ENCODE measurements around the gene PEX11B.
A peak's percentile ranks its signal among the peaks of the same experiment; 100 is the strongest.
"Not testable (repeated sequence)": the region's sequence is repeated elsewhere in the genome, so short reads cannot be mapped to it uniquely, and the experiment has no call there.

PEX11B gene

DNA sequence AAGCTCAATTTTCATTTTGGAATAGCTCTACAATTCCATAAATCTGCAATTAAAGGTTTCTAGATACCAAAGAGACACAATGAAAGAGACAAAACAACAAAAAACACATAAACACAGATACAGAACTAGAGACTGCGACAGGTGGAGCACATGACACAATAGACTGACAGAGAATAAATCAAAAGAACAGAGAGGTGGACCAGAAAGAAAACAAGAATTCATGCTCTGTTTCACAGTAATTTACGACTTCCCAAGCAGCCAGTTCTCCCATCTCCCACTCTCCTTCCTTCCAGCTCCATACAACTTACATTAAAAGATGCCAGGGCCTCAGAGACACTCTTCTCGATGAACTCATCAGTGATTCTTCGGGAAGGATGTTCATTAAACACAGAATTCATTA, 23.9 kb upstream of the PEX11B start:
- H3K36me3 ChIP-seq (replicated peaks): peaks cover 12% of the 10 kb centered on the region

DNA sequence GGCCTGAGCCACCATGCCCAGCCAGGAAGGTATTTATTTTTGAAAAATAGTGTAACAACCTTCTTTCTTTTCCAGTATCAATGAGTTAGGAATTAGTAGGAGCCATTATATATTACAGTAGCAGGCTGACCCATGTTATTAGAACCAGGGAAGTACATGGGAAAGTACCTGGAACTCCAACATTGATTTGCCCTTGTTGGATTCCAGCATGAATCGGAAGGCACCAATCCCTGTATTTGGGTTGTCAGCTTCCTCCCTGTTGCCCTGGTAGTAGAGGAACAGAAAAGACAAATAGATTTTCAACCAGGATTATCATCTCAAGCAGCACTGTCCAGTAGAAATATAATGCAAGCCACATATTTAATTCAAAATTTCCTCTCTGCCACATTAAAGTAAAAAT, 18.9 kb upstream of the PEX11B start:
- in situ Hi-C loops (cut with MboI; ENCODE audit: low sequenced_read_pairs): no loop called here

More for the DNA sequence above, 23.9 kb upstream of the PEX11B start:
- in situ Hi-C loops (cut with MboI; ENCODE audit: low sequenced_read_pairs): no loop called here
- Histone ChIP-seq H3K9me3 (no peaks in the 10 kb centered on the region), H3K4me3 (no peak overlapping the region), H3K27me3 (ENCODE audit: low read depth) (no peaks in the 10 kb centered on the region), H3K4me1 (no peaks in the 10 kb centered on the region)
- no peak for DNase-seq (ENCODE audit: low spot score in 2 of 2)

DNA sequence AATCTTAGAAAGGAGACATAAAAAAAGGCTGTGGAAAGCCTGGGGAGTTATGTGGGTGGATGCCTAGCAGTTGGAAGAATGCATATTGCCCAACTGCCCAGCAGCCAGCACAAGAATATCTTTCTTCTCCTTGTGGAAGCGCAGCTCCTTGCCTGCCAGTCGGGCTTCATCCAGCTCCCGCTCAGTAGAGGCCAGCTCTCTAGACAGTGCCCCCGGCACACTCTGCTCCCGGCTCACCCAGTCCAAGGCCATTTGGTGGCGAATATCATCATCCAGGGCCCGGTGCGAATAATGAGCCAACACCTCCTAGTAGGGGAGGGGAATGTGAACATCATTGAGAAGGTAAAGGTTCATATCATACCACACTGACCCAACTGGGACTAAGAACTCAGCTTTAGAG, 17.7 kb upstream of the PEX11B start:
- Histone ChIP-seq H3K9me3 (no peaks in the 10 kb centered on the region), H3K36me3 (replicated peaks) (peaks cover 11% of the 10 kb centered on the region)
- in situ Hi-C loops (cut with MboI; ENCODE audit: low sequenced_read_pairs): no loop called here

More for the DNA sequence above, 18.9 kb upstream of the PEX11B start:
- H3K27me3 ChIP-seq (ENCODE audit: low read depth): no peaks in the 10 kb centered on the region
- no peak for DNase-seq (ENCODE audit: low spot score in 2 of 2)
- peaks cover 14% of the 10 kb centered on the region for H3K4me1 ChIP-seq
- no peaks in the 10 kb centered on the region for H3K9me3 ChIP-seq
- peaks cover 11% of the 10 kb centered on the region for H3K36me3 ChIP-seq (replicated peaks)
- H3K4me3 ChIP-seq: no peak overlapping the region

DNA sequence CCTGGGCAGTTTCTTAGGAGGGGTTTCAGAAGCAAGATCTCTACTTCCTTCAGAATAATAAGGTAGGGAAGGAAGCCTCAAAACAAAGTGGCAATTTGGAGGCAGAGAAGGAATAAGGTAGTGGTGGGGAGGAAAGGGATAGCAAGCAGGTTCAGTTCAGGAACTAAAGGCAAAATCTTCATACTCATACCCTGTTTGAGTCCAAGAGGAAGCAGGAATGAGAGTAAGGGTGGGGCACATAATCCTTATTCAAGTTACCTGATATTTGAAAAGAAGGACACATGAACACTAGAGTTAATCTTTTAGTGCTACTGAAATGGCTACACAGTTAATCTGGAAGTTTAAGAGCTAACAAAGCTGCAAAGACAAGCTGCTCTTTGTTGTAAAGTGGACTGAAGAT, 17.2 kb upstream of the PEX11B start:
- peak in 1 of 2 experiments; percentile 32 for DNase-seq (ENCODE audit: low spot score in 2 of 2)
- H3K4me3 ChIP-seq: no peak overlapping the region
- H3K27me3 ChIP-seq (ENCODE audit: low read depth): no peaks in the 10 kb centered on the region
- no peaks in the 10 kb centered on the region for H3K9me3 ChIP-seq
- H3K4me1 ChIP-seq: peaks cover 17% of the 10 kb centered on the region
- in situ Hi-C loops (cut with MboI; ENCODE audit: low sequenced_read_pairs): no loop called here
- peaks cover 11% of the 10 kb centered on the region for H3K36me3 ChIP-seq (replicated peaks)

More for the DNA sequence above, 17.7 kb upstream of the PEX11B start:
- Histone ChIP-seq H3K27me3 (ENCODE audit: low read depth) (no peaks in the 10 kb centered on the region), H3K4me1 (peaks cover 17% of the 10 kb centered on the region), H3K4me3 (no peak overlapping the region)
- no peak for DNase-seq (ENCODE audit: low spot score in 2 of 2)

DNA sequence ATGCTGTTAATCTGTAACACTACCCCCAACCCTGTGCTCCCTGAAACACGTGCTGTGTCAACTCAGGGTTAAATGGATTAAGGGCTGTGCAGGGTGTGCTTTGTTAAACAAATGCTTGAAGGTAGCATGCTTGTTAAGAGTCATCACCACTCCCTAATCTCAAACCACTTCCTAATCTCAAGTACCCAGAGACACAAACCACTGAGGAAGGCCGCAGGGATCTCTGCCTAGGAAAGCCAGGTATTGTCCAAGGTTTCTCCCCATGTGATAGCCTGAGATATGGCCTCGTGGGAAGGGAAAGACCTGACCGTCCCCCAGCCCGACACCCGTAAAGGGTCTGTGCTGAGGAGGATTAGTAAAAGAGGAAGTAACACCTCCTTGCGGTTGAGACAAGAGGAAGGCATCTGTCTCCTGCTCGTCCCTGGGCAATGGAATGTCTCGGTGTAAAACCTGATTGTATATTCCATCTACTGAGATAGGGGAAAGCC, 14.0 kb upstream of the PEX11B start:
- H3K27me3 ChIP-seq (ENCODE audit: low read depth); in situ Hi-C loops (cut with MboI; ENCODE audit: low sequenced_read_pairs); H3K9me3 ChIP-seq; H3K4me3 ChIP-seq: not testable (repeated sequence)
- Histone ChIP-seq H3K4me1 (peaks cover 20% of the 10 kb centered on the region), H3K36me3 (replicated peaks) (peaks cover 11% of the 10 kb centered on the region)
- peak; percentile 38 to 58 for DNase-seq (ENCODE audit: low spot score in 2 of 2)

DNA sequence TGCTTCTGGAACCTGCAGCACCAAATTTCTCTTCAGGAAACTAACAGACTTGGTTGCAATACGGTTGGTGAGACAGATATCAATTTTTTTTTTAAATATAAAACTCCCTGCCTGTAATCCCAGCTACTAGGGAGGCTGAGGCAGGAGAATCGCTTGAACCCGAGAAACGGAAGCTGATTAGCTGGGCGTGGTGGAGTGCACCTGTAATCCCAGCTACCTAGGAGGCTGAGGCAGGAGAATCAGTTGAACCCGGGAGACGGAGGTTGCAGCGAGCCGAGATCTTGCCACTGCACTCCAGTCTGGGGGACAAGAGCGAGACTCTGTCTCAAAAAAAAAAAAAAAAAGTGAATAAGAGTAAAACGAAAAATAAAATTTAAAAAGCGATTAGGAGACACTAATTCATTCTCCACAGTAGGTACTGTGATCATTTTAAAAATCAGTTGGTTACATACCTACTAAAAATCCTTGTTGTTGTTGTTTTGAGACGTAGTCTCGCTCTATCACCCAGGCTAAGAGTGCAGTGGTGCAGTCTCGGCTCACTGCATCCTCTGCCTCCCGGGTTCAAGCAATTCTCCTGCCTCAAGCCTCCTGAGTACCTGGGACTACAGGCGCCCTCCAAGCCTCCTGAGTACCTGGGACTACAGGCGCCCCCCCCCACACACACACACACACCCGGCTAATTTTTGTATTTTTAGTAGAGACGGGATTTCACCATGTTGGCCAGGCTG, 9.6 kb upstream of the PEX11B start:
- Histone ChIP-seq H3K4me1 (peaks cover 17% of the 10 kb centered on the region), H3K9me3 (no peaks in the 10 kb centered on the region), H3K4me3 (peak overlapping the region; percentile 78), H3K27me3 (ENCODE audit: low read depth) (no peaks in the 10 kb centered on the region), H3K36me3 (replicated peaks) (peaks cover 8% of the 10 kb centered on the region)
- in situ Hi-C loops (cut with MboI; ENCODE audit: low sequenced_read_pairs): loop anchor here (5.0 kb wide), 1 partner anchor 34 kb away; the partner anchor contains the start of genes ANKRD34A and POLR3GL
- DNase-seq (ENCODE audit: low spot score in 2 of 2): no peak

DNA sequence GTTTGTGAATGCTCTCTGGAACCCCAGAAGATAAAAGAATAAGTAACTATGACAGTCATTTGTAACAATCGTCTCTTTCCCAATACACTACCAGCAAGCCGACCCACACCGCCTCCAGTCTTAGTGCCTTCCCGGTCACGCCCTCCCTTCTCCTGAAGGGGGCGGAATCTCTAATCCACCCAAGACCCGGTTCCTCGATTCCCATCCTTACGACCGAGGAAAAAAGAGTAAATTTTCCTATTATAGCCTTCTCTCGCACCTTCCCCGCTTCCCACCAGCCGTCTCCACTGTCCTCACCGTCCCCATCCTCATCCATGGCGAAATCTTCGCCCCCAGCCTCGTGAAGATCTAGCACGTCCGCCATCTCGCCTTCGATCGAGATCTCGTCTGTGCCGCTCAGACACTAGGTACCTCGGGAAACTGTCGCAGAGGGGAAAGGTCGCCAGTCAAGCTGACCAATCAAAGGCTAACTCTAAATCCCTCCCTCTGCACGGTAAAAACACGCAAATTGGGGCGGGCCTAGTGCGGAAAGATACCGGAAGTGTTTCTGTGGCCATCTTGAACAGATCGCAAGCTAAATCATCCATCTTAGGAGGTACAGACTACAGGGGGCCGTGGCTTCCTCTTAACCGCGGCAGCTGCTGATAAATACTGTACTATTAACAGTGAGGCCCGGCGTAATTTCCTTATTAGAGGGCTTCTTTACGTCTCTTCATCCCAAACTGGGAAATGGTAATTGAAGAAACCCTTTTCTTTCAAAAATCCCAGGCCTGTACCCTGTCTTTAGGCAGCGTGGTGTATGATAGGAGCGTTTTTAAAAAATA, 8.8 kb upstream of the PEX11B start, which contains the start of gene RBM8A:
TSS of gene RBM8A (minus strand) at position 422 of the 824 bp plus-strand sequence. CDS start at position 364, 58 bp downstream.
- Histone ChIP-seq H3K36me3 (replicated peaks) (peaks cover 12% of the 10 kb centered on the region), H3K27me3 (ENCODE audit: low read depth) (no peaks in the 10 kb centered on the region), H3K4me1 (peaks cover 11% of the 10 kb centered on the region), H3K4me3 (peak within 1 kb of the TSS; percentile 78), H3K9me3 (no peaks in the 10 kb centered on the region)
- in situ Hi-C loops (cut with MboI; ENCODE audit: low sequenced_read_pairs): loop anchor here (5.0 kb wide), 1 partner anchor 35 kb away; the partner anchor contains the start of genes ANKRD34A and POLR3GL
- DNase-seq (ENCODE audit: low spot score in 2 of 2): peak; percentile 96

DNA sequence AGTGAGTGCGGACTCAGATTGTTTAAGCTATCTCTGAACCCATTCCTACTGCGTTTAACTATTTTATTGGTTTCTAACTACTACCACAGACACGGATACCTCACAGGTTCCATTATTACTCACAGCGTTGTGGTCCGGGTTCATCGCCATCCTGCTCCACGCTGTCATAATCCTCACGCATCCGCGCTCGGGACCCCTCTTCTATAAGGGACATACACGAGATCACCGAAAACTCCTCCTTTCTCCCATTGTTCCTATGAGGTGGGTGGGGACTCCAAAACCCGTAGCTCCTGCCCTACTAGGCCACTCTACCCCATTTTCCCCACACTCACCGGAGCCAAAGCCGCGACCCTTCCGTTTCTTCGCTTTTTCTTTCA, 8.2 kb upstream of the PEX11B start:
- H3K4me1 ChIP-seq: peaks cover 8% of the 10 kb centered on the region; the same call in 1 of the 2 replicates
- H3K9me3 ChIP-seq: no peaks in the 10 kb centered on the region
- peaks cover 18% of the 10 kb centered on the region for H3K36me3 ChIP-seq (replicated peaks)
- peak; percentile 38 to 62 for DNase-seq (ENCODE audit: low spot score in 2 of 2)
- no peaks in the 10 kb centered on the region for H3K27me3 ChIP-seq (ENCODE audit: low read depth)
- peak overlapping the region; percentile 78 for H3K4me3 ChIP-seq
- in situ Hi-C loops (cut with MboI; ENCODE audit: low sequenced_read_pairs): loop anchor here (5.0 kb wide), 1 partner anchor 36 kb away; the partner anchor contains the start of genes ANKRD34A and POLR3GL

DNA sequence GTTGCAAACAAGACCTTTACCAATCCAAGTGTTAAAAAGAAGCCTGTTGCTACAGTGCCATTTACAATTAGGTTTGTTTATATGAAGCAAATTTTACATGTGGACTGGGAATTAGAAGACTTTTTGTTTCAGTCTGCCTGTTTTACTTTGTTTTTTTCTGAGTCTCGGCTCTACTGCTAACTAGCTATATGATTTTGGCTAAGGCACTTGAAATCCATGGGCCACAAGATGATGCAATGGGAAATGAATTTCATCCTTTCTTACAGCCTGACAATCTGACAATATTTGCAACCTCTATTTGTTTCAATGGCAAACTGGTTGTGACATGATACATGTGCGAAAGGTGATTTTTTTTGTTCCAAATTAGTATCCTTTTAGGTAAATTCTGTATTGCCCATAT, 3.7 kb upstream of the PEX11B start:
- in situ Hi-C loops (cut with MboI; ENCODE audit: low sequenced_read_pairs): no loop called here
- Histone ChIP-seq H3K4me1 (peaks cover 13% of the 10 kb centered on the region), H3K4me3 (no peak overlapping the region), H3K9me3 (no peaks in the 10 kb centered on the region), H3K36me3 (replicated peaks) (peaks cover 20% of the 10 kb centered on the region), H3K27me3 (ENCODE audit: low read depth) (no peaks in the 10 kb centered on the region)
- DNase-seq (ENCODE audit: low spot score in 2 of 2): no peak

DNA sequence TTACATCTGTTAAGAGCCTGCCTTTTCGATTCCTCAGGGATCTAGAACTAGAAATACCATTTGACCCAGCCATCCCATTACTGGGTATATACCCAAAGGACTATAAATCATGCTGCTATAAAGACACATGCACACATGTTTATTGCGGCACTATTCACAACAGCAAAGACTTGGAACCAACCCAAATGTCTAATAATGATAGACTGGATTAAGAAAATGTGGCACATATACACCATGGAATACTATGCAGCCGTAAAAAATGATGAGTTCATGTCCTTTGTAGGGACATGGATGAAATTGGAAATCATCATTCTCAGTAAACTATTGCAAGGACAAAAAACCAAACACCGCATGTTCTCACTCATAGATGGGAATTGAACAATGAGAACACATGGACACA, 1.8 kb upstream of the PEX11B start:
- H3K4me3 ChIP-seq; DNase-seq (ENCODE audit: low spot score in 2 of 2); H3K9me3 ChIP-seq; in situ Hi-C loops (cut with MboI; ENCODE audit: low sequenced_read_pairs); H3K4me1 ChIP-seq; H3K27me3 ChIP-seq (ENCODE audit: low read depth): not testable (repeated sequence)
- peaks cover 15% of the 10 kb centered on the region for H3K36me3 ChIP-seq (replicated peaks)

DNA sequence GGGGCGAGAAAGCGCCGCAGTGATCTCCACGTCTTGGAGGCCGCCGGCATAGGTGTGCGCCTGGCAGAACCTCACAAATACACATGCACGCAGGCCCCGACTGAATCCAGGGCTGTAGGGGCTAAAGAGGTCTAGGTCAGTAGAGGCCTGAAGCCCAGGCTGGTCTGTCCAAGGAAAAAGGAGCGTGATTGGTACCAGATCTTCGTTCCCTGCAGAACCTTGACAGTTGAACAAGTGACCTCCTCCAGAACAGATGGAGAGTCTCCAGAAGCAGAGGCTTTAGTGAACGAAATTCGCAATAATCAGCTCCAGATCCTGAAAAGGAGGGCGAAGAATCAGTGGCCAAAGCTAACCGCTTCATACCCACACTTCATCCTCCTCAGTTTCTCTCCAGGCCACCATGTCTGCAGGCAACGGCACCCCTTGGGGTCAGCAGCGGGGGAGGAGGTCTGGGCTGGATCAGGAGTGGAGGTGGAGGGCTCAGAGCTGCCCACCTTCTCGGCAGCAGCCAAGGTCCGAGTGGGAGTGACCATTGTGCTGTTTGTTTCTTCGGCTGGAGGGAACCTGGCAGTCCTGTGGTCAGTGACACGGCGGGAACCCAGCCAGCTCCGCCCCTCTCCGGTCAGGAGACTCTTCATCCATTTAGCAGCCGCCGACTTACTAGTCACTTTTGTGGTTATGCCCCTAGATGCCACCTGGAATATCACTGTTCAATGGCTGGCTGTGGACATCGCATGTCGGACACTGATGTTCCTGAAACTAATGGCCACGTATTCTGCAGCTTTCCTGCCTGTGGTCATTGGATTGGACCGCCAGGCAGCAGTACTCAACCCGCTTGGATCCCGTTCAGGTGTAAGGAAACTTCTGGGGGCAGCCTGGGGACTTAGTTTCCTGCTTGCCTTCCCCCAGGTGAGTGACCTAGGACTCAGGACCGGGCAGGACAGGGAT, 749 bp upstream of the PEX11B start:
- Histone ChIP-seq H3K27me3 (ENCODE audit: low read depth) (no peaks in the 10 kb centered on the region), H3K36me3 (replicated peaks) (peaks cover 15% of the 10 kb centered on the region), H3K4me1 (peaks cover 8% of the 10 kb centered on the region), H3K4me3 (peak overlapping the region; percentile 73), H3K9me3 (no peaks in the 10 kb centered on the region)
- DNase-seq (ENCODE audit: low spot score in 2 of 2): peak in 1 of 2 experiments; percentile 55
- in situ Hi-C loops (cut with MboI; ENCODE audit: low sequenced_read_pairs): no loop called here

DNA sequence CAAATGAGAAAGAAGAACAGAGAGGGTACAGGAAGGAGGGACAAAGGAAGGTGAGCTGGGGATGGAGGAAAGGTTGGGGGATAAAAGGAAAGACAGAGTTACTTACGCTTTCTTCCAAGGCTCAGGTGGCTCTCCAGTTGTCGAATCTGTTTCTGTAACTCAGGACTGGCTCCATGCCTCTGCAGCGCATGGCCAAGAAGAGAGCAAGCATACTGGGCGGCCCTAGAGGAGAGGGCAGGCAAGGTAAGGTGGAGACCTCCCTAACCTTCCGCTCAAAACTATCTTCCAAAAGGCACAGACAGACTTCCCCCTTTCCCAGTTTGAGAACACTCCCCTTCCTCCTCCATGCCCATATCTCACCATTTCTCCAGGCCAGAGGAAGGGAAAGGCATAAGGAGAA, 922 bp downstream of the PEX11B start:
- Histone ChIP-seq H3K4me3 (peak overlapping the region; percentile 73), H3K36me3 (replicated peaks) (peaks cover 14% of the 10 kb centered on the region), H3K9me3 (no peaks in the 10 kb centered on the region), H3K4me1 (peaks cover 8% of the 10 kb centered on the region), H3K27me3 (ENCODE audit: low read depth) (no peaks in the 10 kb centered on the region)
- in situ Hi-C loops (cut with MboI; ENCODE audit: low sequenced_read_pairs): no loop called here
- DNase-seq (ENCODE audit: low spot score in 2 of 2): no peak

DNA sequence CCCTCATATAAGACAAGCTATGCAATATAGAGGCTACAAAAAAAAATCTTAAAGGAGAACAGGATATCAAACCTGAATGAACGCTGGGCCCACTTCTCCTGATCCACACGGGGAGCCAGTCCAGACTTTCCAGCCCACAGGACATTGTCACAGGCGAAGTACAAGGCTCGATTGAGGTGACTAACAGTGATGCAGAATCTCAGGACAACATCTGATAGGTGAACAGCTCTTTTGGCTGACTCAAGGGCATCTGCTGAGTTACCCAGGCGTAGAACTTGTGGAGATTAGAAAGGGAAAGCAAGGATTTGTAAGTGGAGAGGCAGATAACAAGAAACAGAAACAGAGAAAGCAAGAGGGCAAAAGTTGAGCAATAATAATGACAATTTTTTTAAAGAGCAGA, 1.8 kb downstream of the PEX11B start:
- no peak overlapping the region for H3K4me3 ChIP-seq
- in situ Hi-C loops (cut with MboI; ENCODE audit: low sequenced_read_pairs): no loop called here
- H3K9me3 ChIP-seq: no peaks in the 10 kb centered on the region
- no peaks in the 10 kb centered on the region for H3K27me3 ChIP-seq (ENCODE audit: low read depth)
- H3K36me3 ChIP-seq (replicated peaks): peaks cover 9% of the 10 kb centered on the region
- DNase-seq (ENCODE audit: low spot score in 2 of 2): no peak
- H3K4me1 ChIP-seq: peaks cover 8% of the 10 kb centered on the region

All from HAP-1 (cell line).